A549 treated with AZD9567 at 1 μM for 4 hours (cell line): ENCODE data around the gene CCNG2. TPM values are rescaled to one million over a fixed set of nuclear protein-coding genes. Genes with fewer than 3 reads are reported as not detected.

Source experiments
- total RNA-seq: library from RNA; stranded (reverse); fragments of 200-300 nt; extraction: Qiagen RNA extraction; gene quantifications from 5 replicates; pipeline ENCODE4 v1.2.3, GENCODE V29; 2022; ENCODE audit not compliant: insufficient read depth

Gene CCNG2, protein sequence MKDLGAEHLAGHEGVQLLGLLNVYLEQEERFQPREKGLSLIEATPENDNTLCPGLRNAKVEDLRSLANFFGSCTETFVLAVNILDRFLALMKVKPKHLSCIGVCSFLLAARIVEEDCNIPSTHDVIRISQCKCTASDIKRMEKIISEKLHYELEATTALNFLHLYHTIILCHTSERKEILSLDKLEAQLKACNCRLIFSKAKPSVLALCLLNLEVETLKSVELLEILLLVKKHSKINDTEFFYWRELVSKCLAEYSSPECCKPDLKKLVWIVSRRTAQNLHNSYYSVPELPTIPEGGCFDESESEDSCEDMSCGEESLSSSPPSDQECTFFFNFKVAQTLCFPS
- 2.8 to 4.7 TPM (median 3.8 TPM) in 5 replicates for total RNA-seq

DNA sequence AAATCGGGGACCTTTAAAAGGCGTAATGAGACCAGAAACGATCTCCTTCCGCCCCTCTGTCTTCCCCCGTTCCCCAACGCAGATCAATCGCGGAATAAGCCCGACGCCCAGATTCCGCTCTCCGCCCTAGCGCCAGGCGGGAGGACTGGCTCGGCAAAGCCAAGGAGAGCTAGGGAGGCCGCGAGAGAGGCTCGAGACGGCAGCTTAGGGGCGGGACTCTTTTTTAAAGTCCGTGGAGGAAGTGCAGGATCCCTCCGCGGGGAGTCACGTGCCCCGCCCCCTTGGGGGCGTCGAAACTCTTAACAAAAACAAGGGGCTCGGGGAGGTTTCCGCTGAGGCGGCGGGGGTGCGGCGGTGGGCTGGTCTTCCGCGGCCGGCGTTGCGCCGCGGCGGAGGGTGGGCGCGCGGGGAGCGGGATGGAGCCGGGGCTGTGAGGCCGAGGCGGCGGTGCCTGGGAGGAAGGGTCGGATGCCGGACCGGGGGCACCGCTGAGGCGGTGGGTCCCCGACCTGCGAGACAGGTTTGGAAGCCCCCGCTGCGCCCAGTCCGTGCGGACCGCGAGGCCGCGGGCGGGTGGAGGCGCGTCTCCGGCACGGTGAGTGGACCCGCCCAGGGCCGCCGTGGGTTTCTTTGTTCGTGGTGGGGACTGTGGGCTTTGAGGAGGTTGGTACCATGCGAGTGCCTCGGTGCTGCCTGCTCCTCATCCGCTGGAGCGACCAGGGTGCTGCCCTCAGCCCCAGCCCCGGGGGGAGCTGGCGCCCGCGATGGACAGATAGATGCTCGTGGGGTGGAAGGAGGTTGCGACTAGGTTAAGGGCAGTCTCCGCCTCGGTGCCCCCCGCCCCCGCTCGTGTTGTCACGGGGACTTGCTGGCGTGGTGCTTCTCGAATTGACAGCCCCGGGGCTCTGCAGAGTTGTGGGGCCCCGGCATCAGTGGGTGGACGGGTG lies at the start of gene CCNG2:
Gene CCNG2 (plus strand): TSS at position 296 of the 947 bp plus-strand sequence. CDS start 1,326 bp downstream, outside the sequence.

Other genes with a start within 250 kb of the CCNG2 start
- 29.8 to 42.5 TPM (median 39.5 TPM) in 5 replicates for gene SEPTIN11, start 207.5 kb upstream of the CCNG2 start, total RNA-seq
- 59.0 to 89.0 TPM (median 61.4 TPM) in 5 replicates for gene CCNI, start 81.2 kb upstream of the CCNG2 start, total RNA-seq